ENCODE results near the gene ATP8B4. TPM values are rescaled to one million over a fixed set of nuclear protein-coding genes. Genes with fewer than 3 reads are reported as not detected.
"Not testable (repeated sequence)": the region's sequence is repeated elsewhere in the genome, so short reads cannot be mapped to it uniquely, and the experiment has no call there.

The ATP8B4 gene
- total and polyA plus RNA-seq, 8 donors: 2.1 to 8.1 (median 2.9) TPM

GRCh38 chr15:49979705-49980382, 139.2 kb downstream of the ATP8B4 start:
- ATAC-seq (no peak), DNase-seq (no peak)
- Histone ChIP-seq H3K27me3 (no peaks in the 10 kb centered on the region), H3K4me1 (no peaks in the 10 kb centered on the region), H3K4me3 (no peak overlapping the region), H3K9me3 (no peaks in the 10 kb centered on the region), H3K27ac (no peak overlapping the region), H3K36me3 (no peaks in the 10 kb centered on the region)
- TF ChIP-seq CTCF (IDR thresholded peaks at IDR 0.05): no peak
- intact Hi-C loops (cut with DNase I): no loop called here

- no peaks in the 10 kb centered on the region for H3K27me3 ChIP-seq
- ATAC-seq: no peak
- H3K9me3 ChIP-seq: no peaks in the 10 kb centered on the region
- intact Hi-C loops (cut with DNase I): no loop called here
- no peaks in the 10 kb centered on the region for H3K4me1 ChIP-seq
- no peak overlapping the region for H3K4me3 ChIP-seq
- H3K27ac ChIP-seq: no peak overlapping the region
- no peaks in the 10 kb centered on the region for H3K36me3 ChIP-seq
- DNase-seq: no peak
- no peak for TF ChIP-seq CTCF (IDR thresholded peaks at IDR 0.05)
These were observed 140.9 kb downstream of the ATP8B4 start for GRCh38 chr15:49978121-49978520.

GRCh38 chr15:49977306-49977705, 141.7 kb downstream of the ATP8B4 start:
- no peak for TF ChIP-seq CTCF (IDR thresholded peaks at IDR 0.05)
- intact Hi-C loops (cut with DNase I): no loop called here
- DNase-seq (no peak), ATAC-seq (no peak)
- no peaks in the 10 kb centered on the region for H3K36me3 ChIP-seq
- no peaks in the 10 kb centered on the region for H3K27me3 ChIP-seq
- no peak overlapping the region for H3K4me3 ChIP-seq
- no peaks in the 10 kb centered on the region for H3K4me1 ChIP-seq
- no peak overlapping the region for H3K27ac ChIP-seq
- no peaks in the 10 kb centered on the region for H3K9me3 ChIP-seq

- no peak for TF ChIP-seq CTCF (IDR thresholded peaks at IDR 0.05)
- DNase-seq: no peak
- H3K36me3 ChIP-seq: peaks cover 0 to 6% of the 10 kb centered on the region in 2 donors
These were observed 154.5 kb downstream of the ATP8B4 start for GRCh38 chr15:49964551-49964950.

GRCh38 chr15:49964061-49964460, 155.0 kb downstream of the ATP8B4 start:
- H3K4me3 ChIP-seq: no peak overlapping the region
- no peaks in the 10 kb centered on the region for H3K27me3 ChIP-seq
- TF ChIP-seq CTCF (IDR thresholded peaks at IDR 0.05): no peak
- peaks cover 0 to 16% of the 10 kb centered on the region in 2 donors for H3K9me3 ChIP-seq
- intact Hi-C loops (cut with DNase I): no loop called here
- no peaks in the 10 kb centered on the region for H3K4me1 ChIP-seq
- DNase-seq (no peak), ATAC-seq (no peak)
- no peak overlapping the region for H3K27ac ChIP-seq
- H3K36me3 ChIP-seq: peaks cover 0 to 6% of the 10 kb centered on the region in 2 donors

More at GRCh38 chr15:49964551-49964950, 154.5 kb downstream of the ATP8B4 start:
- Histone ChIP-seq H3K4me3 (no peak overlapping the region), H3K27me3 (no peaks in the 10 kb centered on the region), H3K4me1 (no peaks in the 10 kb centered on the region), H3K9me3 (peaks cover 0 to 11% of the 10 kb centered on the region in 2 donors), H3K27ac (peak overlapping the region in 1 of 2 donors; percentile 18)
- intact Hi-C loops (cut with DNase I): no loop called here
- no peak for ATAC-seq

GRCh38 chr15:49963033-49963772, 155.8 kb downstream of the ATP8B4 start:
- H3K4me3 ChIP-seq; ATAC-seq; H3K27ac ChIP-seq; H3K4me1 ChIP-seq; intact Hi-C loops (cut with DNase I); H3K36me3 ChIP-seq; H3K27me3 ChIP-seq; DNase-seq: not testable (repeated sequence)
- H3K9me3 ChIP-seq: peaks cover 0 to 20% of the 10 kb centered on the region in 2 donors

All from left lung (tissue), 10 donors.